Measurements from ENCODE around the gene ITGA5.

The ITGA5 gene

DNA sequence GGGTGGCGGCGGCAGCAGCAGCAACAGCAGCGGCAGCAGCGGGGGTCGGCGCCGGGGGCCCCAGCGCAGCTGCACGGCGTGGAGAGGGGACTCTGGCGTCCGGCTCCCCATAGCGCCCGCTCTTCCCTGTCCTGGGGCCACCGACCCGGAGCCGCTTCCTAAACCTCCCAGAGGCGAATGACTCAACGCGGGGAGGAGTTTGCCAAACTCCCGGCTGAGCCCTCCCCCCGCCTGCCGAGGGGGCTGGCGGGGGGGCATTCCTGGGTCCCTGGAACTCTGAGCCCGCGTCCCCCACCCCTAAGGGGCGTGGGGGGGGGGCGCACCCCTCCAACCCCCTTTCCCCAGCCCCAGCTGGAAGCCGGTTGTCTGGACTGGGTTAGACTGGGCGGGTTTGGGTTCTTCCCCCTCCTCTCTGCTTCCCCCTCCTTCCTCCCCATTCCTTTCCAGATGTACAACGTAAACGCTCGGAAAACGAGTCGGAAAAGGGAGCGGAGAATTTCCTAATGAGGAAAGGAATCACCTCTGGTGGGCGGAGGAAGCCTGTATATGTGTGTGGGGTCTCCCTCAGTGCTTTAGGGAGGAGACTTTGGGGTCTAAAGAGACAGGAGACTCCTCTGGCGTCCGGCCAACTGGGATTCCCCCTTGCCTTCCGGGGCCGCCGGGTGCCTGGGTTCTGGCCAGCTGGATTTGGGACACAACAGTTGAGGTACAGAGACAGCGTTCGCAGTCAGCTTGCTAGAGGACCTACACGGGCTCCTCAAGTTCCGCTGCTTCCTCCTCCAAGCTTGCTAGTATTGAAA lies at the start of gene ITGA5:
Gene ITGA5, minus strand, starts transcription at position 179 of the 800 bp plus-strand sequence. Its CDS starts 68 bp downstream, at position 111.
- no peak for DNase-seq

DNA sequence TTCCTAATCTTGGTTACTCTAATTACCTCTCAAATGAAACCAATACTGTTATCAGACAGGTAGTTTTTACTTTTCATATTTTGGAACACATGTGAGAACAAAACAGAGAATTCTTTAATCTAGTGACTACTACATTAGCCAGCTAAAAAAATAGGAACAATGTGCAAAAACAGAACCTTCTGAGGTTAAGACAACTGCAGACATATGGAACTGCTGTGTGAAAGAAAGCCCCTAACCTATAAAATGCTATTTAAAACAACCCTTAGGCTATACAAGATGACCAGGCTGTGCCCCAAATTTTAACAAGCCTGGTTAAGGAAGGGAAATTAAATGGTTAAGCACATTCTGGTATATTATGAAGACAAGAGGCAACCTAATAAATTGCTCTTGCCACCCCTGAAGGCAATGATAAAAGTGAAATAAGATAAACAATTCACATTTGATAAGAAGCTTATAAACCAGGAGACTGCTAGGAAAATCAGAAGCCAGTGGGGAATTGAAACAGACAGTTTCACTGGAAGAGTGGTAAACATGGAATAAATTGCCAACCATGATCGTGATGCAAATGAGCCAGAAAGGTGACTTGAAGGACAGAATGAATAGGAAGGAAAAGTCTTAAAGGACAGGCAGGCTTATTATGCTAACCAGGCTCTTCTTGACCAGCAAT lies 46.9 kb upstream of the ITGA5 start:
- DNase-seq, result no peak

DNA sequence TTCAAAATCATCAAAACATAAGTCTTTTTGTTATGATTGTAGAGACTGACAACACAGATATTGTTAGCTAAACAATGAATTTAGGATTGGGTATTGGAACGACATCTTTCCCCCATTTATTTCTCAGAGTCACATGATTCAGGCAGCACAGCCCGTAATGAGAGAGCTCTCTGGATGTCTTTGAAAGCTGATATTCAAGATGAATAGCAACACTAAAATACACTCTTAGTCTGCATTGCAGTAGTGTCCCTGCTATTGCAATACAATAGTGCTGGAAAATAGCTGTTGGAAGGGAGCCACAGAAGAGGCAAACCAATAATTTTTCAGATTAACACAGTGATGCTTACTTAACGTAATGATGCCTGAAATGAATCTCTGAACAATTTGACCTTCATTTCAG lies 44.4 kb upstream of the ITGA5 start:
- no peak for DNase-seq

DNA sequence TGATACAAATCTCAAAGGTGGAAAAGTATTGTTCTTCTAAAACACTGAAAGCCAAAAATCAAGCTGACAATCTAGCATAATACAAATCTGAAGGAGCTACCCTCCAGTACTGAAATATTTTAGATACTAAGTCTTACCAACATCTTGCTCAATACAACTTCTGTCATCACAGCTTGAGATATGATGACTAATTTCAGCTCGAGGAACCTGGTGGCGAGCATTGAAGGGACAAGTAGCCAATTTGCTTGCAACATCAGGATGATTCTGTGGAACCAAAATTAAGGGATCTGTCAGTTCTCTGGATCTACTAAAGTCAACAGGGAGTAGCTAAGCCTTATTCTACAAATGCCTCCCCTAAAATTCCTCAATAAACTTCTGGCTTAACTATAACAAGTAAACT lies 44.0 kb upstream of the ITGA5 start:
- no peak for DNase-seq

DNA sequence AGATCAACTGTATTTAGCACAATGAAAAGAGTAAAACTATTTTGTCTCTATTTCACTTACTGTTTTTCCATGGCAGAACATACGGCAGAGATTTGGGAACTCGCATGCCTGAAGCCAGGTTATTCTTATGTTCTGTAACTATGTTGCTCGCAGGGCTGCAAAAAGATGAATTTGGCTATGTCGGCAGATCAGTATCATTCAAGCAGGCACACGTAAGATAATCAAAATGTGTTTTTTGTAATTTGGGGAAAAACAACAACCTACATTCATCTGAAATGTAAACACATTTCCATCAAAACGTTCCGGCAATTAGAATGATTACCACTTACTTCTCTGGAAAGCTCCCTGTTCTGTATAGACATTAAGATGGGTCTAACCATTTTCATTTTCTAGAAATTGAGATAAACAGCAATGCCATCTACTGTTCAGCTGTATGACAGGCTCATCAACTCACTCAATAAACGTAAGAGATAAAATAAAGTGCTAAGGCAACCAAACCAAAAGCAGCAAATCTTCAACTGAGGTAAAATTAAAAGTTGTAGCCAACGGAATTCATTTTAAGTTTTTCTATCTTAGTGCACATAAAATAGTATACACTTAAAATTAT lies 41.4 kb upstream of the ITGA5 start:
- DNase-seq, result no peak

DNA sequence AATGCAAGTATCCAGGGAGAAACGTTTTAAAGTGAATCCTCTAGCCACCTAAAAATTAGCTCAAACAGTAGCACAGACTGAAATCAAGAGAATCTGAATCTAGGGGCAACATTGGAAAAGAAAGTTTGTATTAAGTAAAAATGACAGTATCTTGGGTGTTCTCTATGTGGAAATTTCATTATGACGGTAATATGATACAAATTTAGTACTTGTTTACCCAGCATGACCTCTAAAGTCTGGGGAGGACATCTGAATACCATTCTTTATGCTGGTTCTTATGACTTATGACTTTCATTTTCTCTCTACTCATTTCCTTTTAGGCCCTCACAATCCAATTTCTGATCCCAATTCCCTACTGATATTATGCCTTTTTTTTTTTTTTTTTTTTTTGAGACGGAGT lies 40.3 kb upstream of the ITGA5 start:
- DNase-seq, result no peak

DNA sequence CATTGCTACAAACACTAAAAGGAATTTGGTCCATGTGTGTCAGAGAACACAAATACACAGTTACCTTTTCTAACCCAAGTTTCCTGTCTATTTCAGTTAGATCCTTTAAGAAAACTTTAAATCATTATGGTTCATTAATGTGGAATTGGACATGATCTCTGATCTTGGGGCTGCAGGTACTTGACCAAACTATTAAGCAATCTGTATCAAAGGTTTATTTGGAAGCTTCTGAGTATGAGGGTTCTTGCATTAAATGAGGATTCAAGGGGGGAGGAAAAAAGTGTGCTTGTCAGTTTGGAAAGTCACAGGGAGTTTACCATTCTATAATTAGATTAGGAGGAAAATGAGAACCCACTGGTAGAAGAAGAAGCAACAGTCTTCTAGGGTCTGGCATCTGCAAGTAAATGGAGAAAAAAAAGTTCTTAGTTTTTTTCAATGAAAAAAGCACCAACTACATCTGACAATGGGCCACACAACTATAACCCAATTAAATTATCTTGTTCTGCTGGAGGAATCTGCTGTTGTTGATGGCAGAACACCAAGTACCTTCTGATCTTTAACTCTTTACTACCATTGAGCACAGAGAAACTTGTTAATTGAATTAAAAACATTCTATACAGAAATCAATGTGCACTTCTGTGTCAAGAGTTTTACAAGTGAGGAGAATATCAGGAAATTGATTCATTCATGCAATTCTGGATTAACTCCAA lies 36.8 kb upstream of the ITGA5 start:
- no peak for DNase-seq

DNA sequence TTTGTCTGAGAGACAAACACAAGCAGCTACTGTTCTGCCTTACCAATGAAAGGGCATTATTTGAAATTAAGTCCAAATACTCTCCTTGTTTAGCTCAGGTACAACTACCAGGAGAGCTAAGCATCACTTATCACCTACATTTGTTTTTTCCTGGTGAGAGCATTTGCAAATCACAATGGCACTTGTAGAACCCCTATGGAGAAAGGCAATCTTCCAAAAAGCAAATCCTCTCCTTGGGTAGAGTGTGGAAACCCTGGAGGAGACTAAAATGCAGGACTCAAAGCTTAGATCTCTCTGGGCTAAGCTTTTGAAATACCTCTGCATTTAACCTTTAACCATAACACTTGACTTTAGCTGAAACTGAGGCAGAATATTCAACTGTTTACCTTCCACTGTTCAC lies 33.6 kb upstream of the ITGA5 start:
- DNase-seq, result no peak

DNA sequence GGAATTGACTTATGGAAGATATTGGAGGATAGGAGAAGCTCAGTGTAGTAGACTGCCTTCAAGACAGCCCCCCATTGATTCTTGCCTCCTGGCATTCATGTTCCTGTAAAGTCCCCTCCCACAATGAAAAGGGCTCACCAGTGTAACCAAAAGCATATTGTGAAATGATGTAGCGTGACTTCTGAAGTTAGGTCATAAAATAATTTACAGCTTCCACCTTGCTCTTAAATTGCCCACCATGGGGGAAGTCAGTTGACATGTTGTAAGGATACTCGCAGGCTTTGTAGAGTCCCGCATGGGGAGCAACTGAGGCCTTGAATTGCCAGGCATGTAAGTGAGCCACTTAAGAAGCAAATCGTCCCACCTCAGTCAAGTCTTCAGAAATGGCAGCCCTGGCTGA lies 29.3 kb upstream of the ITGA5 start:
- no peak for DNase-seq

DNA sequence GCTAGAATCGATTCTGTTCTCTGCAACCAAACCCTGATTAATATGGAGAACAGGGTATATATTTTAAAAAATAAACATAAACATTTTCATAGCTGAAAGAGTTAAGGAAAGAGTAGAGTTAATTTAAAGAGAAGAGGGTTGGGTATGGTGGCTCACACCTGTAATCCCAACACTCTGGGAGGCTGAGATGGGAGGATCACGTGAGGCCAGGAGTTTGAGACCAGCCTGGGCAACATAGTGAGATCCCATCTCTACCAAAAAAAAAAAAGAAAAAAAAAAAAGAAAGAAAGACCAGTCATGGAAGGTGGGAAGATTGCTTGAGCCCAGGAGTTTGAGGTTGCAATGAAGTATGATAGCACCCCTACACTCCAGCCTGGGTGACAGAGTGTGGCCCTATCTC lies 28.9 kb upstream of the ITGA5 start:
- DNase-seq, result no peak

DNA sequence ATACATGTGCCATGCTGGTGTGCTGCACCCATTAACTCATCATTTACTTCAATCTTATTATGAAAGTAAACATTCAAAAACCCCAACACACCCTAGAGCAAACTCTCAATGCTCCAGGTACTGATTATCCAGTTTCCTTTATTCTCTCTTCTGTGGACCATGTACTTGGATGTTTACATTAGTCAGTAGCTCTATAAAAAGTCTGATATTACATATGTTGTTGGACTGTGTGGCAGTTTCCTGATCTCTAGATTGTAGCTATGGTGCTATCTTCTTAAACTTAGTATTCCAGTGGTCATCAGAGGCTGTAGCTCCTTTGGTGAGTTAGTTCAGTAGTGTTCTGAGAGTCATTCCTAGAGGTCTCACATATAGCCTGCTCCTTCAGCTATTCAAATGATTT lies 25.1 kb upstream of the ITGA5 start:
- DNase-seq, result peak; percentile 44

DNA sequence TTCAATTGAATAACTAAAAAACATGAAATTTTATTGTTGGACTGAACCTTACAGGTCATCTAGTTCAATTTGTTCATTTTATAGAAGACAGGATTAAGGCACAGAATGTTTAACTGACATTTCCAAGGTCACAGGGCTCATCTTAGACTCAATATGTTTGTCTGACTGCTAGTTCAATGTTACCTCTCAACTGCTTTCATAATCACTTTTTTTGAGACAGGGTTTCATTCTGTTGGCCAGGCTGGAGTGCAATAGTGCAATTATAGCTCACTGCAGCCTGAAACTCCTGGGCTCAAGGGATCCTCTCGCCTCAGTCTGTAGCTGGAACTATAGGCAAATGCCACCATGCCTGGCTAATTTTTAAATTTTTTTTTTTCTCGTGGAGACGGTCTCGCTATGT lies 24.4 kb upstream of the ITGA5 start:
- no peak for DNase-seq

DNA sequence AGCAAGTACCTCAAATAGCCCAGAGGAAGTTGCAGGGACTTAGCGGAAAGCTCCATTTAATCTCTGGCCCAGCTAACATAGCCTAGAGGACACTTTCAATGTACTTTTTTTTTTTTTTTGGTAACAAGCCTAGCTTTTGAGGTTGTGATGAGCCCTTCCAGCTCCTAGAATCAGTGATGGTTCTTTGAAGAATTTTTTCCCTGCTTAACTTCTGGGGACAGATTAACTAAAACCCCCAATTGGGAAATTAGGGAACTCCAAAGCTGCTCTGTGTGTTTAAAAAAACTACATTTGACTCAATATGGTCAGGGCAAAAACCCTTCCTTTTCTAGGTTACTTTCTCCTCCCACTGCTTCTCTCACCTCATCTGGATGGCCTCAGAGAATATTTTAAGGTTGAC lies 23.9 kb upstream of the ITGA5 start:
- no peak for DNase-seq

DNA sequence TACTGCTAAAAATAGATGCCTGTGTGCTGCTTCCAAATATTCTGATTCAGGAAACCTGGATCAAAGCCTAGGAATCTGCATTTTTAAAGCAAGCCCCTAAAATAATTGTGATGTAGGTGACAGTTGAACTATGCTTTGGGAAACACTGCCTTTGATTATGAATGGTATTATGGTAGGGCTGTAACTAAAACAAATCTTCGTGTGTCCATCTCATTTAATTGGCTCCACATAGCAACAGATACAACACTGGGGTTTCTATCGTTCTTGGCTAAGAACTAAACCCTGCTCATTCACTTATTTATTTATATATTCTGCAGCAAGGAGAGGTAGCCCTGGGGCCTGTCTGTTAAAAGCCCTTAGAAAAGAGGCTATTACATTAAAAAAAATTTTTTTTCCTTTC lies 23.0 kb upstream of the ITGA5 start:
- DNase-seq, result no peak

DNA sequence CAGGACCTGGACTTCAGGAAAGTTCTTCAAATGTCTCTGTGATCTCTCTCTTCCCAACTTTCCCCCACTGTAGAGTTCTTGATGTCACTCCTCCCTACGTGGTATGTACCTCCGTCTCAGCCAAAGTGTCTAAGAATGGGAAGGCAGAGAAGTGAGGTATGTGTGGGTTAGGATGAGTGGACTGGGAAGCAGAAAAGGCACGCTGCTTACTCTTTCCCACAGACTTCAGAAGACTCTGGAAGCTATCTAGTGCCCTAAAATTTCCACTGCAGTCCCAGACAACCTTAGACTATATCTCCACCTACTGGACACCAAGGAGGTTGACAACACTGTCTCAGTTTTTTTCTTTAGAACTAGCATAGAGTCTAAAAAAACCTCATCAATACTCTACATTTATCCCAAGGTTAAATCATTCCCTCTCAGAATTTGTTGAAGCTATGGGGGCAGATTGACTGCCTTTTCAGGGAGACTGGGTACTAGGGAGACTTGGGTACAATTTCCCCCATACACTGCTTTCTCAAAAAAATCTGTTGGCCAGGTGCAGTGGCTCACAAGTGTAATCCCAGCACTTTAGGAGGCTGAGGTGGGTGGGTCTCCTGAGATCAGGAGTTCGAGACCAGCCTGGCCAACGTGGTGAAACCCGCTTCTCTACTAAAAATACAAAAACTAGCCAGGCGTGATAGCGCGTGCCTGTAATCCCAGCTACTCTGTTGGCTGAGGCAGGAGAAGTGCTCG lies 20.6 kb upstream of the ITGA5 start:
- DNase-seq, result peak; percentile 65

DNA sequence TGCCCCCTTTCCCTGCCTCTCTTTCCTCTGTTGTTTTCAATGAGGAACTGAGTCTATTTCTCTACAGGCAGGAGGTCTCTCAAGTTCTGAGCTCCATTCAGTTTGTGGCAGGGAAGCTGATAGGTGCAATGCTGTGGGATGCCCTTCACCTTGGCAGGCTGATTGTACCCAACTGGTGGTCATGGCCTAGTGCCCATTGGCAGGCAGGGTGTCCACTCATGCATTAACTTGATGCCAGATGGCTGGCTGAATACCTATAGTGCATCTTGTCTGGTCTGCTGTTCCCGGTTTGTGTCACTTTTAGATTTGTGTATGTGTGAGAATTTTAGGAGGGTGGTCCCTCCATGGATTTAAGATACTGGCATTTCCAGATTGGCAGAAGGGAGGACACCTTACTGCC lies 20.0 kb upstream of the ITGA5 start:
- DNase-seq, result no peak

DNA sequence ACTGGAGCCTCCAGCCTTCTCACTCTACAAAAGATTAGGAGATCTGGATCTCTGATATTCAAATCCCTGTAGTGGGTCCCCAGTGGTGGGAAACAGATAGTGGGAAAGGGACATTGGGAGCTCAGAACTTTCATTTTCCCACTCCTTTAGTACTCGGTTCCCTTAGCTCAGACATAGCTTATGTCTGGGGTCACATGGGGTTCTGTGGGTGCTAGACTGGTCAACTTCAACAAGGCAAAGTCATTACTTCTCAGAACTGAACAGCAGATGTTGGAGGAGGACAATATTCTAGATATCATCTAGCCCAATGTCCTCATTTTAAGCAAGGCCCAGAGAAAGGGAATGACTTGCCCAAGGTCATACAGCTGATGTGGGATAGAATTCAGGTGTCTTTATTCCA lies 19.5 kb upstream of the ITGA5 start:
- DNase-seq, result no peak

DNA sequence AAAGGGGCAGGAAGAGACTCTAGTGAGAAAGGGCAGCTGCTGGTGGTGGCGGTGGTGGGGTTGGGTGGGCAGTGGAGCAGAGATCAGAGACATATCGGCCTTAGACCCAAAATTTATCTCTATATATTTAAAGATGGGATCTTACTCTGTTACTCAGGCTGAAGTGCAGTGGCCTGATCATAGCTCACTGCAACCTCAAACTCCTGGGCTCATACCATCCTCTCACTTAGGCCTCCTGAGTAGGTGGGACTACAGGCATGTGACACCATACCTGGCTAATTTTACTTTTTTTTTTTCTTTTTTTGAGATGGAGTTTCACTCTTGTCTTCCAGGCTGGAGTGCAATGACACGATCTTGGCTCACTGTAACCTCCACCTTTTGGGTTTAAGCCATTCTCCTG lies 18.6 kb upstream of the ITGA5 start:
- DNase-seq, result no peak

DNA sequence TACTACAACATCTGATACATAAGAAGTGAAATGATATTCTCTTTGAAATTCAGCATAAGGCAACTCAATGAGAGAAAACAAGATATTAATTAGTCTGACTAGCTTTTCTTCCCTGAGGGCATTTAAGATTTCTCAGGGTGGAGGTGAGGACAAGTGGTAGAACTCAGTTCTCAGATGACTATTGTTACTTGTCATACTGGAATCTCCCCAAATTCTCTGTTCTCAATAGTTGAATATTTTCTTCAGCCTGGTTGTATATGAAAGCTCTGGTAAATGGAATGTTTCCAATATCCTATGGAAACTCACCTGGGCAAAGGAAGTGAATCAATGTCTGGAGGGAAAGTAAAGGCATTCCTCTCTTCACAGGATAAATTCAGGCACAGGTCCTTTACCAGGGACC lies 18.2 kb upstream of the ITGA5 start:
- DNase-seq, result no peak

DNA sequence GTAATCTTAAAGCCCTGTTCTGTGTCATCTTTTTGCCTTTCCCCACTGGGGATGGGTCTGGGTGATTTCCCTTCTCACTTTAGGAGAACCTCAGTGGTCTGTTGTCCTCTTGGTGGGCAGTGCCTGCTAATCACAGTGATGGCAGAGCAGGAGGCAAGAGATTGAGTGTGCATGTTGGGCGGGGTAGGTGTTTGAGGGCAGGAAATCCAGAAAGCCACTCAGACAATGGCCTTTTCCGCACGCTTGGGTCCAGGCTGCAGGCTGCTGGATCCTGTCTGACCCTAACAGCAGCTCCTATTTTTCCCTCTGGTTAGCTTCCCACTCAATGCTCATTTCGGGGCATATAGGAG lies 13.7 kb upstream of the ITGA5 start:
- DNase-seq, result no peak

DNA sequence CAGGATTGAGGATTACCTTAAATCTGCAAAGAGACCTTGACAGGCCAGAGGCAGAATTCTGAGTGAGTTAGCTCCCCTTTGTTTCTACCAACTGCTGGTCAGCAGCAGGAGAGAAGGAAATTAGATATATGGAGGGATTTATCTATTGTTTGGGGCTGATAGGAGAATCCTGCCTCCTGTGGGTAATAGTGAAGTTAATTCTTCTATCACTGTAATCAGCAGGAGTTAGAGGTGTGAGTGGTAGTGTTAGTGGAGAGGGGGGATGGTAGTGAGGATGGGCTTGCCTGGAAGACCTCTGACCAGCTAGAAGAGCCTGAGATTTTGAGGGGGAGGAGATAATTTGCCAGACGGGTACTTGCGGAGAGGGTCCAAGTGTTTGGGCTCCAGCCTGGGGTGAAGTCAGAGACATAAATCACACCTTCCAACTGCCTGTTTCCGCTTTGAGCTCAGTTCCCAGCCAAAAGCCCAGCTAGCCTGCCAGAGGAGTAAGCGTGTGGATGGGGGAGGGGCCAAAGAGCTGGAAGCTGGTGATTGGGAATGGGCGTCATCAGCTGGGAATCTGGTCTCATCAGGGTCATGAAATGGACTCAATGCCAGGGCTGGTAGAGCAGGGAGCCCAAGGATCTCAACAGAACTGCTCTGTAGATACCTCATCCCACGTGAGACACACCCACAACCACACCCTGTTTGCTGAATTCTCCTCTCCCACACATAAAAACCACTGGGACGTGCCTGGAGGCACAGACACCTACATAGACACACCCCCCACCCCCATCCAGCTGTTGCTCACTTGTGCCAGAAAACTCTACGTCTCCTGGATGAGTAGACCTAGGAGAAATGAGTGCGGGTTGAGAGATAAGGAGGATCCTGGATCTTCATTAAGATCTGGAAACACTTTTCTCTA lies 13.1 kb upstream of the ITGA5 start:
- no peak for DNase-seq

DNA sequence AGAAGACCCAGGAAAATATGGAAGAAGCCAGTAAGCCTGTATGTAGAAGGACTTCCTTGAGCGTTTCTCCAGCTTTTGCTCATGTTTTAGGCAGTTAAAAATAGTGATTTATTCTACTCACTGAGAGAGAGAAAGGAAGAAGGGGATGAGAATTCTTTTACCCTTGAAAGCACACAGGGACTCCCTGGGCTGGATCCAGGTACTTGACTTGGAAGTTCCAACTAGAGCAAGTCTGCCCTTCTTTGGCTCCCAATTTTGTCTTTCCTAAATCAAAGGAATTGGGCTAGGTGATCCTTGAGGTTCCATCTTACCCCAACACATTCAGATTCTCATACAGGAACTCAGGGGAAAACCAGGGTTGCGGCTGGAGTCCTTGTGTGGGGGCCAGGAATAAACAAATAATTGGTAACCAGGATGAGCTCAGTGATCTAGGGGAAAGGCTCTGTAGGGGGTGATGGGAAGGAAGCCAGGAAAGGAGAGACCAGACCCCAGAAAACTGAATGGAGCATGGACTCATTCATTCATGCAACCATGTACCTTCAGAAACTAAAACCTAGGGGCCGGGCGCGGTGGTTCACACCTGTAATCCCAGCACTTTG lies 11.5 kb upstream of the ITGA5 start:
- DNase-seq, result no peak

All from NCI-H2029 treated with DMSO at 0.1 percent for 48 hours (cell line).